Measurements from ENCODE around the gene NDFIP1. TPM values are rescaled to one million over a fixed set of nuclear protein-coding genes. Genes with fewer than 3 reads are reported as not detected.

NDFIP1 gene
- total RNA-seq, 1 experiment from 2014 or later = 37.8 TPM

GRCh38 chr5:142181547-142182163 lies 73.1 kb downstream of the NDFIP1 start:
- TF ChIP-seq YY1 (IDR thresholded peaks at IDR 0.05; ENCODE audit: extremely low read depth, insufficient replicate concordance, low read depth, low read length) (no peak), SP1 (IDR thresholded peaks at IDR 0.05; ENCODE audit: low read depth) (no peak), POLR2AphosphoS5 (IDR thresholded peaks at IDR 0.05; ENCODE audit: low read depth, low read length) (no peak), SRF (IDR thresholded peaks at IDR 0.05; ENCODE audit: low read depth) (no peak), ELF1 (IDR thresholded peaks at IDR 0.05; ENCODE audit: borderline replicate concordance, low read depth) (no peak), TCF7L2 (IDR thresholded peaks at IDR 0.05; ENCODE audit: borderline replicate concordance, extremely low read depth, insufficient read depth, insufficient read length) (no peak), SIN3A (IDR thresholded peaks at IDR 0.05; ENCODE audit: low read depth) (no peak), ZNF274 (IDR thresholded peaks at IDR 0.05; ENCODE audit: low read depth, low read length) (no peak), REST (IDR thresholded peaks at IDR 0.05; ENCODE audit: low read depth) (no peak), CTCF (IDR thresholded peaks at IDR 0.05 in 2 of 3, conservative IDR thresholded peaks at IDR 0.05 in 1 of 3; ENCODE audit: borderline replicate concordance in 1 of 3, insufficient read depth in 1 of 3, low read depth in 2 of 3, low read length in 2 of 3) (no peak), POLR2A (IDR thresholded peaks at IDR 0.05; ENCODE audit: borderline replicate concordance, extremely low read depth, insufficient read depth, insufficient read length) (no peak), RAD21 (IDR thresholded peaks at IDR 0.05; ENCODE audit: low read depth) (no peak), CEBPB (IDR thresholded peaks at IDR 0.05; ENCODE audit: low read depth) (no peak), EGR1 (IDR thresholded peaks at IDR 0.05; ENCODE audit: low read depth) (no peak), EZH2 (IDR thresholded peaks at IDR 0.05) (no peak), ZFX (IDR thresholded peaks at IDR 0.05) (no peak), MAX (IDR thresholded peaks at IDR 0.05) (no peak), FOSL1 (IDR thresholded peaks at IDR 0.05; ENCODE audit: low read depth) (no peak), JUND (IDR thresholded peaks at IDR 0.05) (no peak)
- ATAC-seq (no peak), DNase-seq (ENCODE audit: low read depth, low spot score) (no peak)
- RAD21 ChIA-PET (ENCODE audit: low non-redundant PET in 1 of 2, low total read pairs in 2 of 2, uncharacterized antibody in 2 of 2, unreplicated experiment in 2 of 2) = no interaction called here
- H2AFZ ChIP-seq (ENCODE audit: low read depth, low read length, poor library complexity, severe bottlenecking) = no peak overlapping the region
- CTCF ChIA-PET = no interaction called here
- H3K4me3 ChIP-seq (replicated peaks in 1 of 2; ENCODE audit: low read depth in 1 of 2, low read length in 2 of 2) = no peak overlapping the region
- POLR2A ChIA-PET = no interaction called here
- no peak overlapping the region for H3K9ac ChIP-seq (ENCODE audit: low read length)
- no peaks in the 10 kb centered on the region for H4K20me1 ChIP-seq (ENCODE audit: insufficient read depth)
- no peaks in the 10 kb centered on the region for H3K79me2 ChIP-seq (ENCODE audit: insufficient read depth, low read length)
- H3K36me3 ChIP-seq (ENCODE audit: control insufficient read depth in 1 of 2, insufficient read depth in 2 of 2, low read length in 2 of 2) = no peaks in the 10 kb centered on the region
- no peaks in the 10 kb centered on the region for H3K9me3 ChIP-seq (ENCODE audit: control insufficient read depth in 1 of 2, insufficient read depth in 1 of 2, low read depth in 1 of 2, low read length in 2 of 2)
- no peak overlapping the region for H3K27ac ChIP-seq (ENCODE audit: low read depth, low read length)
- H3K4me1 ChIP-seq (ENCODE audit: control insufficient read depth in 1 of 2, insufficient read depth in 2 of 2, low read length in 2 of 2) = no peaks in the 10 kb centered on the region; a peak in 1 of 4 replicates
- no peaks in the 10 kb centered on the region for H3K9me2 ChIP-seq (ENCODE audit: insufficient read depth)
- no TSS peak for BruUV-seq (replicated peaks)
- no peaks in the 10 kb centered on the region for H3K27me3 ChIP-seq (ENCODE audit: insufficient read depth, low read length)
- intact Hi-C loops (cut with micrococcal nuclease) = no loop called here
- H3K4me2 ChIP-seq (ENCODE audit: low read length) = no peak overlapping the region

Data from HCT116 (cell line).